HEK293 (cell line): Measurements from ENCODE around the gene OR6B2.

Source experiments
- CTCF ChIA-PET: fragments of 350-600 bp; formaldehyde crosslinking; extraction: SDS; loops from one replicate; lab custom pipeline; 2021; ENCODE audit warnings: antibody characterized with exemption; lab: Yijun Ruan, JAX
- POLR2A ChIA-PET: fragments of 300-600 bp; formaldehyde crosslinking; extraction: SDS; loops from one replicate; lab custom pipeline; 2020; ENCODE audit warnings: antibody characterized with exemption, inconsistent platforms; lab: Yijun Ruan, JAX
- H3K27ac ChIP-seq: fragments of 200-500 bp; sonication (Bioruptor generic); 2 replicates; pipeline ENCODE4 v1.5.1; 2014; ENCODE audit warnings: low read depth, low read length, control low read depth, inconsistent platforms; ENCODE audit errors: extremely low read depth
- H3K36me3 ChIP-seq, 2 experiments: fragments of 200-500 bp in 1 of 2; sonication (Bioruptor generic) in 1 of 2; 1 replicate in 1 of 2; 2 replicates in 1 of 2; pipeline ENCODE4 v1.5.1; 2014 to 2017; ENCODE audit warnings: inconsistent platforms in 2 of 2, low read length in 2 of 2; ENCODE audit not compliant: control insufficient read depth in 2 of 2, insufficient read depth in 1 of 2
- H3K4me1 ChIP-seq: fragments of 200-500 bp; sonication (Bioruptor generic); 2 replicates; pipeline ENCODE4 v1.5.1; 2014; ENCODE audit warnings: mild to moderate bottlenecking, low read length, inconsistent platforms; ENCODE audit not compliant: control insufficient read depth, insufficient read depth
- H3K4me3 ChIP-seq: 2 replicates; pipeline ENCODE4 v1.5.1; 2011; ENCODE audit warnings: low read depth, mild to moderate bottlenecking, control low read depth, low read length, moderate library complexity
- H3K9me3 ChIP-seq: fragments of 200-500 bp; sonication (Bioruptor generic); 2 replicates; pipeline ENCODE4 v1.5.1; 2014; ENCODE audit warnings: low read depth, low read length, inconsistent platforms; ENCODE audit not compliant: control insufficient read depth, insufficient read depth
- BCL11A ChIP-seq: fragments of 450-650 bp; formaldehyde crosslinking; IDR thresholded peaks from 2 replicates; pipeline ENCODE4 v1.5.1; 2016; ENCODE audit warnings: low read depth, missing biosample characterization, missing genetic modification characterization
- CTCF ChIP-seq: fragments of 450-650 bp; formaldehyde crosslinking; IDR thresholded peaks from 2 replicates; pipeline ENCODE4 v1.5.1; 2016; ENCODE audit warnings: missing biosample characterization, missing genetic modification characterization
- ELK4 ChIP-seq: IDR thresholded peaks from 2 replicates; pipeline ENCODE4 v1.6.1; 2011; ENCODE audit warnings: mild to moderate bottlenecking, low read depth, low read length, borderline replicate concordance
- GLI2 ChIP-seq: fragments of 450-650 bp; formaldehyde crosslinking; IDR thresholded peaks from 2 replicates; pipeline ENCODE4; 2017; ENCODE audit warnings: missing biosample characterization, missing genetic modification characterization, low read depth, borderline replicate concordance
- GLIS1 ChIP-seq: fragments of 450-650 bp; formaldehyde crosslinking; IDR thresholded peaks from 2 replicates; pipeline ENCODE4 v1.5.1; 2016; ENCODE audit warnings: missing biosample characterization, missing genetic modification characterization
- HOXD13 ChIP-seq: sonication (generic); formaldehyde crosslinking; IDR thresholded peaks from 2 replicates; pipeline ENCODE4 v1.8.0; 2022; ENCODE audit warnings: missing genetic modification reagents, borderline replicate concordance
- KLF8 ChIP-seq: fragments of 450-650 bp; formaldehyde crosslinking; IDR thresholded peaks from 2 replicates; pipeline ENCODE4 v1.5.1; 2016; ENCODE audit warnings: missing biosample characterization, missing genetic modification characterization
- MEIS1 ChIP-seq: sonication (generic); formaldehyde crosslinking; IDR thresholded peaks from 2 replicates; pipeline ENCODE4 v1.8.1; 2022; ENCODE audit warnings: missing genetic modification reagents, mild to moderate bottlenecking, borderline replicate concordance
- MYNN ChIP-seq: fragments of 450-650 bp; formaldehyde crosslinking; IDR thresholded peaks from 2 replicates; pipeline ENCODE4 v1.5.1; 2016; ENCODE audit warnings: missing biosample characterization, missing genetic modification characterization, borderline replicate concordance
- OVOL3 ChIP-seq: fragments of 450-650 bp; formaldehyde crosslinking; IDR thresholded peaks from 2 replicates; pipeline ENCODE4 v1.5.1; 2016; ENCODE audit warnings: missing biosample characterization, missing genetic modification characterization
- SALL2 ChIP-seq: fragments of 450-650 bp; formaldehyde crosslinking; IDR thresholded peaks from 2 replicates; pipeline ENCODE4 v1.5.0; 2017; ENCODE audit warnings: missing biosample characterization, mild to moderate bottlenecking, missing genetic modification characterization, borderline replicate concordance
- ZBTB17 ChIP-seq: fragments of 450-650 bp; formaldehyde crosslinking; IDR thresholded peaks from 2 replicates; pipeline ENCODE4 v1.5.1; 2016; ENCODE audit warnings: missing biosample characterization, missing genetic modification characterization
- ZNF138 ChIP-seq: fragments of 450-650 bp; formaldehyde crosslinking; IDR thresholded peaks from 2 replicates; pipeline ENCODE4 v1.5.1; 2016; ENCODE audit warnings: missing biosample characterization, missing genetic modification characterization, borderline replicate concordance
- ZNF146 ChIP-seq: fragments of 450-650 bp; formaldehyde crosslinking; IDR thresholded peaks from 2 replicates; pipeline ENCODE4 v1.5.1; 2016; ENCODE audit warnings: missing biosample characterization, missing genetic modification characterization
- ZNF175 ChIP-seq: fragments of 450-650 bp; formaldehyde crosslinking; IDR thresholded peaks from 2 replicates; pipeline ENCODE4 v1.5.1; 2016; ENCODE audit warnings: missing biosample characterization, missing genetic modification characterization
- ZNF184 ChIP-seq: fragments of 450-650 bp; IDR thresholded peaks from 2 replicates; pipeline ENCODE4 v1.5.1; 2018; ENCODE audit warnings: missing biosample characterization, mild to moderate bottlenecking, missing genetic modification characterization
- ZNF211 ChIP-seq: fragments of 450-650 bp; formaldehyde crosslinking; IDR thresholded peaks from 2 replicates; pipeline ENCODE4 v1.5.1; 2016; ENCODE audit warnings: low read depth, missing biosample characterization, missing genetic modification characterization
- ZNF221 ChIP-seq: fragments of 450-650 bp; formaldehyde crosslinking; IDR thresholded peaks from 2 replicates; pipeline ENCODE4 v1.5.1; 2017; ENCODE audit warnings: missing biosample characterization, missing genetic modification characterization, borderline replicate concordance
- ZNF335 ChIP-seq: fragments of 450-650 bp; formaldehyde crosslinking; conservative IDR thresholded peaks from 2 replicates; pipeline ENCODE4 v1.5.1; 2016; ENCODE audit warnings: missing biosample characterization, missing genetic modification characterization
- ZNF521 ChIP-seq: fragments of 450-650 bp; formaldehyde crosslinking; IDR thresholded peaks from 2 replicates; pipeline ENCODE4 v1.5.1; 2017; ENCODE audit warnings: missing biosample characterization, mild to moderate bottlenecking, missing genetic modification characterization
- ZNF548 ChIP-seq: fragments of 450-650 bp; formaldehyde crosslinking; IDR thresholded peaks from 2 replicates; pipeline ENCODE4 v1.5.1; 2016; ENCODE audit warnings: missing biosample characterization, missing genetic modification characterization
- ZNF585B ChIP-seq: fragments of 450-650 bp; formaldehyde crosslinking; IDR thresholded peaks from 2 replicates; pipeline ENCODE4 v1.5.1; 2016; ENCODE audit warnings: missing biosample characterization, missing genetic modification characterization
- ZNF658 ChIP-seq: fragments of 450-650 bp; formaldehyde crosslinking; IDR thresholded peaks from 2 replicates; pipeline ENCODE4; 2016; ENCODE audit warnings: missing biosample characterization, missing genetic modification characterization
- ZNF701 ChIP-seq: fragments of 450-650 bp; formaldehyde crosslinking; IDR thresholded peaks from 2 replicates; pipeline ENCODE4 v1.5.1; 2016; ENCODE audit warnings: missing biosample characterization, missing genetic modification characterization
- ZNF776 ChIP-seq: fragments of 450-650 bp; formaldehyde crosslinking; IDR thresholded peaks from 2 replicates; pipeline ENCODE4 v1.5.0; 2017; ENCODE audit warnings: missing biosample characterization, missing genetic modification characterization, borderline replicate concordance
- ZSCAN18 ChIP-seq: fragments of 450-650 bp; formaldehyde crosslinking; IDR thresholded peaks from 2 replicates; pipeline ENCODE4 v1.5.1; 2016; ENCODE audit warnings: missing biosample characterization, missing genetic modification characterization
- ZSCAN30 ChIP-seq: fragments of 450-650 bp; IDR thresholded peaks from 2 replicates; pipeline ENCODE4 v1.5.1; 2018; ENCODE audit warnings: missing biosample characterization, mild to moderate bottlenecking, missing genetic modification characterization, moderate library complexity
- TF ChIP-seq, protein P1 (sequence below): fragments of 450-650 bp; formaldehyde crosslinking; IDR thresholded peaks from 2 replicates; pipeline ENCODE4 v1.5.1; 2016; ENCODE audit warnings: missing biosample characterization, missing genetic modification characterization, borderline replicate concordance

OR6B2 gene

GRCh38 chr2:240018071-240018750, 12.0 kb downstream of the OR6B2 start:
- Histone ChIP-seq H3K4me3 (no peak overlapping the region), H3K4me1 (no peaks in the 10 kb centered on the region), H3K36me3 (peaks cover 13 to 80% of the 10 kb centered on the region in 2 experiments), H3K27ac (no peak overlapping the region), H3K9me3 (no peaks in the 10 kb centered on the region)
- CTCF ChIA-PET = interaction anchor here (0.7 to 1.1 kb wide), 3 partner anchors 125 to 1805 kb away, joined by 3 read pairs; no protein-coding TSS in a partner anchor
- POLR2A ChIA-PET = no interaction called here
- no peak for TF ChIP-seq ZSCAN18 (tag by site-specific recombination)
- no peak for TF ChIP-seq BCL11A (tag by site-specific recombination)
- TF ChIP-seq KLF8 (tag by site-specific recombination) = no peak
- TF ChIP-seq ZNF585B (tag by site-specific recombination) = no peak
- no peak for TF ChIP-seq HOXD13 (CRISPR knock-in tag)
- TF ChIP-seq GLI2 (tag by site-specific recombination) = no peak
- TF ChIP-seq MYNN (tag by site-specific recombination) = no peak
- no peak for TF ChIP-seq ZNF211 (tag by site-specific recombination)
- TF ChIP-seq CTCF (tag by site-specific recombination) = no peak
- TF ChIP-seq ZNF548 (tag by site-specific recombination) = no peak
- no peak for TF ChIP-seq ZNF184 (tag by site-specific recombination)
- TF ChIP-seq ZNF335 (tag by site-specific recombination) = no peak
- no peak for TF ChIP-seq OVOL3 (tag by site-specific recombination)
- TF ChIP-seq ZNF138 = no peak
- no peak for TF ChIP-seq ZNF776 (tag by site-specific recombination)
- TF ChIP-seq ELK4 = no peak
- no peak for TF ChIP-seq ZNF701 (tag by site-specific recombination)
- TF ChIP-seq ZNF521 (tag by site-specific recombination) = no peak

- H3K9me3 ChIP-seq = no peaks in the 10 kb centered on the region
- no peaks in the 10 kb centered on the region for H3K4me1 ChIP-seq
- POLR2A ChIA-PET = no interaction called here
- CTCF ChIA-PET = no interaction called here
- no peak overlapping the region for H3K27ac ChIP-seq
- H3K4me3 ChIP-seq = no peak overlapping the region
- H3K36me3 ChIP-seq = peaks cover 19 to 96% of the 10 kb centered on the region in 2 experiments
- no peak for TF ChIP-seq SALL2 (tag by site-specific recombination)
- no peak for TF ChIP-seq ZNF221 (tag by site-specific recombination)
- TF ChIP-seq ZNF146 (tag by site-specific recombination) = no peak
- TF ChIP-seq GLI2 (tag by site-specific recombination) = no peak
- no peak for TF ChIP-seq GLIS1 (tag by site-specific recombination)
- TF ChIP-seq, protein P1, sequence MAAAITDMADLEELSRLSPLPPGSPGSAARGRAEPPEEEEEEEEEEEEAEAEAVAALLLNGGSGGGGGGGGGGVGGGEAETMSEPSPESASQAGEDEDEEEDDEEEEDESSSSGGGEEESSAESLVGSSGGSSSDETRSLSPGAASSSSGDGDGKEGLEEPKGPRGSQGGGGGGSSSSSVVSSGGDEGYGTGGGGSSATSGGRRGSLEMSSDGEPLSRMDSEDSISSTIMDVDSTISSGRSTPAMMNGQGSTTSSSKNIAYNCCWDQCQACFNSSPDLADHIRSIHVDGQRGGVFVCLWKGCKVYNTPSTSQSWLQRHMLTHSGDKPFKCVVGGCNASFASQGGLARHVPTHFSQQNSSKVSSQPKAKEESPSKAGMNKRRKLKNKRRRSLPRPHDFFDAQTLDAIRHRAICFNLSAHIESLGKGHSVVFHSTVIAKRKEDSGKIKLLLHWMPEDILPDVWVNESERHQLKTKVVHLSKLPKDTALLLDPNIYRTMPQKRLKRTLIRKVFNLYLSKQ (tag by site-specific recombination) = no peak
- TF ChIP-seq MEIS1 = no peak
- no peak for TF ChIP-seq ZNF658 (tag by site-specific recombination)
- no peak for TF ChIP-seq ZNF184 (tag by site-specific recombination)
- TF ChIP-seq ZSCAN30 (tag by site-specific recombination) = no peak
- no peak for TF ChIP-seq ZBTB17 (tag by site-specific recombination)
- no peak for TF ChIP-seq ZNF175
Observed at GRCh38 chr2:240014327-240014726, 15.9 kb downstream of the OR6B2 start.
